Peyer's patch (tissue), 4 donors: Measurements from ENCODE around the gene ZNF587B.
"Not testable (repeated sequence)": the region's sequence is repeated elsewhere in the genome, so short reads cannot be mapped to it uniquely, and the experiment has no call there.

Experiments
- CTCF ChIP-seq, 6 experiments: fragments of 450-650 bp in 4 of 6; fragments of 200-600 bp in 2 of 6; sonication (generic) in 1 of 6; IDR thresholded peaks; one replicate each; pipeline ENCODE4 v1.5.1; 2017 to 2019; ENCODE audit warnings: antibody characterized with exemption in 6 of 6, mild to moderate bottlenecking in 3 of 6, moderate library complexity in 1 of 6
- POLR2A ChIP-seq, 2 donors: fragments of 450-650 bp; IDR thresholded peaks; one replicate each; pipeline ENCODE4 v1.5.1; 2017; ENCODE audit warnings: antibody characterized with exemption in 2 of 2, mild to moderate bottlenecking in 2 of 2, moderate library complexity in 2 of 2

- TF ChIP-seq CTCF, POLR2A (IDR thresholded peaks at IDR 0.05): not testable (repeated sequence)
These were observed 6.5 kb upstream of the ZNF587B start for GRCh38 chr19:57823608-57824007.
